Liver (tissue), 9 donors: ENCODE measurements around the gene RCN2. TPM values are rescaled to one million over a fixed set of nuclear protein-coding genes. Genes with fewer than 3 reads are reported as not detected.

Source experiments
- DNase-seq: peaks from one replicate; pipeline ENCODE4 v3.0.0-alpha.2; 2017; ENCODE audit warnings: low spot score
- H3K27ac ChIP-seq, 2 donors: one replicate each; pipeline ENCODE4 v1.7.0; 2013; ENCODE audit warnings: inconsistent platforms in 2 of 2, low read length in 2 of 2, control low read depth in 1 of 2, low read depth in 1 of 2, mild to moderate bottlenecking in 1 of 2
- H3K27me3 ChIP-seq, 4 donors: one replicate each; pipeline versions ENCODE4 v1.6.1 to v1.7.0; 2013; ENCODE audit warnings: low read length in 3 of 4, inconsistent platforms in 1 of 4, mild to moderate bottlenecking in 1 of 4, moderate library complexity in 1 of 4; ENCODE audit not compliant: control insufficient read depth in 4 of 4, insufficient read depth in 4 of 4
- H3K36me3 ChIP-seq, 4 donors: one replicate each; pipeline versions ENCODE4 v1.6.1 to v1.7.0; 2013; ENCODE audit warnings: low read length in 3 of 4, mild to moderate bottlenecking in 3 of 4, low read depth in 1 of 4, moderate library complexity in 1 of 4; ENCODE audit not compliant: control insufficient read depth in 4 of 4, insufficient read depth in 3 of 4
- H3K4me1 ChIP-seq, 4 donors: one replicate each; pipeline versions ENCODE4 v1.6.1 to v1.7.0; 2013; ENCODE audit warnings: low read length in 3 of 4, mild to moderate bottlenecking in 3 of 4, moderate library complexity in 1 of 4; ENCODE audit not compliant: control insufficient read depth in 4 of 4, insufficient read depth in 4 of 4
- H3K4me3 ChIP-seq, 3 donors: one replicate each; pipeline versions ENCODE4 v1.6.1 to v1.7.0; 2013; ENCODE audit warnings: low read length in 3 of 3, control low read depth in 1 of 3, low read depth in 1 of 3, mild to moderate bottlenecking in 1 of 3
- H3K9ac ChIP-seq, 2 donors: one replicate each; pipeline ENCODE4 v1.7.0; 2013; ENCODE audit warnings: low read length in 2 of 2, mild to moderate bottlenecking in 2 of 2, moderate library complexity in 2 of 2, control low read depth in 1 of 2, low read depth in 1 of 2
- H3K9me3 ChIP-seq, 4 donors: one replicate each; pipeline versions ENCODE4 v1.6.1 to v1.7.0; 2013; ENCODE audit warnings: low read length in 3 of 4; ENCODE audit not compliant: control insufficient read depth in 4 of 4
- CTCF ChIP-seq: fragments of 150-350 bp; IDR thresholded peaks from 2 replicates; pipeline ENCODE4 v1.5.1; 2017; ENCODE audit warnings: improper control_type of control experiment, low read depth, low read length; ENCODE audit not compliant: missing input control
- FOXA1 ChIP-seq: IDR thresholded peaks from 2 replicates; pipeline ENCODE4 v1.6.1; 2016; ENCODE audit warnings: antibody characterized with exemption
- FOXA2 ChIP-seq: IDR thresholded peaks from 2 replicates; pipeline ENCODE4 v1.6.1; 2016; ENCODE audit warnings: antibody characterized with exemption
- GABPA ChIP-seq, 2 donors: IDR thresholded peaks in 1 of 2; conservative IDR thresholded peaks in 1 of 2; 2 replicates each; pipeline ENCODE4 v1.6.1; 2016; ENCODE audit warnings: antibody characterized with exemption in 2 of 2, mild to moderate bottlenecking in 1 of 2, moderate library complexity in 1 of 2
- HNF4A ChIP-seq, 2 donors: conservative IDR thresholded peaks; 2 replicates each; pipeline ENCODE4 v1.6.1; 2016; ENCODE audit warnings: antibody characterized with exemption in 2 of 2, mild to moderate bottlenecking in 2 of 2
- HNF4G ChIP-seq: IDR thresholded peaks from 2 replicates; pipeline ENCODE4 v1.6.1; 2016; ENCODE audit warnings: antibody characterized with exemption
- JUND ChIP-seq, 2 donors: IDR thresholded peaks; 2 replicates each; pipeline ENCODE4 v1.6.1; 2016; ENCODE audit warnings: antibody characterized with exemption in 2 of 2
- RAD21 ChIP-seq, 2 donors: IDR thresholded peaks; 2 replicates each; pipeline ENCODE4 v1.6.1; 2016; ENCODE audit warnings: antibody characterized with exemption in 2 of 2, mild to moderate bottlenecking in 2 of 2
- TAF1 ChIP-seq: conservative IDR thresholded peaks from 2 replicates; pipeline ENCODE4 v1.6.1; 2016; ENCODE audit warnings: antibody characterized with exemption, mild to moderate bottlenecking
- YY1 ChIP-seq: IDR thresholded peaks from 2 replicates; pipeline ENCODE4 v1.6.1; 2016; ENCODE audit warnings: antibody characterized with exemption, mild to moderate bottlenecking
- WGBS: extraction: QIAGEN DNeasy Blood & Tissue Kit; methylation state at CpG from one replicate; pipeline ENCODE4 v1.1.7; 2013; 5-methylcytosine and 5-hydroxymethylcytosine counted together
- polyA plus RNA-seq, 2 donors: library from polyadenylated mRNA; stranded (reverse) in 1 of 2; unstranded in 1 of 2; fragments of 200-250 nt in 1 of 2; fragments of >200 nt in 1 of 2; fragmentation: Nextera tagmentation in 1 of 2; extraction: Ambion mirVana in 1 of 2; gene quantifications; one replicate each; pipeline versions ENCODE4 v1.2.1 to v1.2.3, GENCODE V29; 2013 to 2015
- total RNA-seq, 2 donors: library from RNA; depleted of rRNA; stranded (reverse); fragments of >200 nt; gene quantifications; one replicate each; pipeline ENCODE4 v1.2.3, GENCODE V29; 2014
- TF ChIP-seq, protein P1 (sequence below): IDR thresholded peaks from 2 replicates; pipeline ENCODE4 v1.6.1; 2016; ENCODE audit warnings: antibody characterized with exemption, mild to moderate bottlenecking
- TF ChIP-seq, protein P2 (sequence below): IDR thresholded peaks from 2 replicates; pipeline ENCODE4 v1.6.1; 2016; ENCODE audit warnings: antibody characterized with exemption
- TF ChIP-seq, protein P3 (sequence below): IDR thresholded peaks from 2 replicates; pipeline ENCODE4 v1.6.1; 2016; ENCODE audit warnings: antibody characterized with exemption
- TF ChIP-seq, protein P4 (sequence below): IDR thresholded peaks from 2 replicates; pipeline ENCODE4 v1.6.1; 2016; ENCODE audit warnings: antibody characterized with exemption
- donor health status: healthy.
- donor health status: healthy.
- donor health status: healthy.
- donor health status: healthy.
- donor health status: healthy.

The RCN2 gene
- total and polyA plus RNA-seq, 4 donors, result 8.7 to 28.2 (median 15.1) TPM

DNA sequence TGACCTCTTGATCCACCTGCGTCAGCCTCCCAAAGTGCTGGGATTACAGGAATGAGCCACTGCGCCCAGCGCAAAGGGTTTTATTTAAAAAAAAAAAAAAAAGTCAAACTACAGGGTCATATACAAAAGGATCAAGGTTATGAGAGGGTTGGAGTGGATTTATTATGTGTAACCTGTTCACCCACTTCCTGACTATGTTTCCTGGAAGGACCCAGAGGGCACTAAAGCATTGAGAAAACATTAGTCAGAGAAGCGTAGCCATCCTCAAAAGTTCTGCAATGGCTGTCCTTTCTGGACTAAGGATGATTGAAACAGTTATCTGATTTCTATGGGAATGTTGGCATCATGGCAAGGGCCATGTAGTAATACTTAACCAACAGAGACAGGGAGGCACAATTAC, 19.1 kb upstream of the RCN2 start:
- Histone ChIP-seq H3K9ac (no peak overlapping the region), H3K4me1 (no peaks in the 10 kb centered on the region), H3K27me3 (no peaks in the 10 kb centered on the region), H3K36me3 (no peaks in the 10 kb centered on the region), H3K9me3 (no peaks in the 10 kb centered on the region), H3K4me3 (no peak overlapping the region), H3K27ac (no peak overlapping the region)
- TF ChIP-seq GABPA (IDR thresholded peaks at IDR 0.05 in 1 of 2, conservative IDR thresholded peaks at IDR 0.05 in 1 of 2) (no peak), JUND (IDR thresholded peaks at IDR 0.05) (no peak), HNF4G (no peak), CTCF (no peak), FOXA2 (no peak), FOXA1 (no peak), RAD21 (IDR thresholded peaks at IDR 0.05) (no peak), HNF4A (conservative IDR thresholded peaks at IDR 0.05) (no peak), YY1 (no peak), TAF1 (no peak)
- TF ChIP-seq, protein P1, sequence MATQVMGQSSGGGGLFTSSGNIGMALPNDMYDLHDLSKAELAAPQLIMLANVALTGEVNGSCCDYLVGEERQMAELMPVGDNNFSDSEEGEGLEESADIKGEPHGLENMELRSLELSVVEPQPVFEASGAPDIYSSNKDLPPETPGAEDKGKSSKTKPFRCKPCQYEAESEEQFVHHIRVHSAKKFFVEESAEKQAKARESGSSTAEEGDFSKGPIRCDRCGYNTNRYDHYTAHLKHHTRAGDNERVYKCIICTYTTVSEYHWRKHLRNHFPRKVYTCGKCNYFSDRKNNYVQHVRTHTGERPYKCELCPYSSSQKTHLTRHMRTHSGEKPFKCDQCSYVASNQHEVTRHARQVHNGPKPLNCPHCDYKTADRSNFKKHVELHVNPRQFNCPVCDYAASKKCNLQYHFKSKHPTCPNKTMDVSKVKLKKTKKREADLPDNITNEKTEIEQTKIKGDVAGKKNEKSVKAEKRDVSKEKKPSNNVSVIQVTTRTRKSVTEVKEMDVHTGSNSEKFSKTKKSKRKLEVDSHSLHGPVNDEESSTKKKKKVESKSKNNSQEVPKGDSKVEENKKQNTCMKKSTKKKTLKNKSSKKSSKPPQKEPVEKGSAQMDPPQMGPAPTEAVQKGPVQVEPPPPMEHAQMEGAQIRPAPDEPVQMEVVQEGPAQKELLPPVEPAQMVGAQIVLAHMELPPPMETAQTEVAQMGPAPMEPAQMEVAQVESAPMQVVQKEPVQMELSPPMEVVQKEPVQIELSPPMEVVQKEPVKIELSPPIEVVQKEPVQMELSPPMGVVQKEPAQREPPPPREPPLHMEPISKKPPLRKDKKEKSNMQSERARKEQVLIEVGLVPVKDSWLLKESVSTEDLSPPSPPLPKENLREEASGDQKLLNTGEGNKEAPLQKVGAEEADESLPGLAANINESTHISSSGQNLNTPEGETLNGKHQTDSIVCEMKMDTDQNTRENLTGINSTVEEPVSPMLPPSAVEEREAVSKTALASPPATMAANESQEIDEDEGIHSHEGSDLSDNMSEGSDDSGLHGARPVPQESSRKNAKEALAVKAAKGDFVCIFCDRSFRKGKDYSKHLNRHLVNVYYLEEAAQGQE, result no peak
- TF ChIP-seq, protein P2, sequence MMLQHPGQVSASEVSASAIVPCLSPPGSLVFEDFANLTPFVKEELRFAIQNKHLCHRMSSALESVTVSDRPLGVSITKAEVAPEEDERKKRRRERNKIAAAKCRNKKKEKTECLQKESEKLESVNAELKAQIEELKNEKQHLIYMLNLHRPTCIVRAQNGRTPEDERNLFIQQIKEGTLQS, result no peak
- TF ChIP-seq, protein P3, sequence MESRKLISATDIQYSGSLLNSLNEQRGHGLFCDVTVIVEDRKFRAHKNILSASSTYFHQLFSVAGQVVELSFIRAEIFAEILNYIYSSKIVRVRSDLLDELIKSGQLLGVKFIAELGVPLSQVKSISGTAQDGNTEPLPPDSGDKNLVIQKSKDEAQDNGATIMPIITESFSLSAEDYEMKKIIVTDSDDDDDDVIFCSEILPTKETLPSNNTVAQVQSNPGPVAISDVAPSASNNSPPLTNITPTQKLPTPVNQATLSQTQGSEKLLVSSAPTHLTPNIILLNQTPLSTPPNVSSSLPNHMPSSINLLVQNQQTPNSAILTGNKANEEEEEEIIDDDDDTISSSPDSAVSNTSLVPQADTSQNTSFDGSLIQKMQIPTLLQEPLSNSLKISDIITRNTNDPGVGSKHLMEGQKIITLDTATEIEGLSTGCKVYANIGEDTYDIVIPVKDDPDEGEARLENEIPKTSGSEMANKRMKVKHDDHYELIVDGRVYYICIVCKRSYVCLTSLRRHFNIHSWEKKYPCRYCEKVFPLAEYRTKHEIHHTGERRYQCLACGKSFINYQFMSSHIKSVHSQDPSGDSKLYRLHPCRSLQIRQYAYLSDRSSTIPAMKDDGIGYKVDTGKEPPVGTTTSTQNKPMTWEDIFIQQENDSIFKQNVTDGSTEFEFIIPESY, result no peak
- TF ChIP-seq, protein P4, sequence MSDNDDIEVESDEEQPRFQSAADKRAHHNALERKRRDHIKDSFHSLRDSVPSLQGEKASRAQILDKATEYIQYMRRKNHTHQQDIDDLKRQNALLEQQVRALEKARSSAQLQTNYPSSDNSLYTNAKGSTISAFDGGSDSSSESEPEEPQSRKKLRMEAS, result no peak
- WGBS, result 85% methylated on average over 4 of the region's 4 CpGs
- no peak for DNase-seq

DNA sequence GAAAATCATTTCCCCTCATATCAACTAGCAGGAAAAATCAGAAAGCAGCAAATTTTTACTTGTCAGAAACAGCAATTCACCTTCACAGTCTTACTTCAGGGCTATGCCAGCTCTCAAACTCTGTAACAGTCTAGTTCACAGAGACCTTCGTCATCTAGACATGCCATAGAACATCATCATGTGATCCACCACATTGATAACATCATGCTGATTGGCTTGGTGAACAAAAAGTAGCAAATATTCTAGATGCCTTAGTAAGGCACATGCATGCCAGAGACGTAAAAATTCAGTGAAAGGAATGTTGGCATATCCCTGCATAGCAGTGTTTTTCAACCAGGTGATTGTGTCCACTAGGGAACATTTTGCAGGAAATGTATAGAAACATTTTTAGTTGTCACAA, 17.8 kb upstream of the RCN2 start:
- Histone ChIP-seq H3K27me3 (no peaks in the 10 kb centered on the region), H3K4me1 (no peaks in the 10 kb centered on the region), H3K27ac (no peak overlapping the region), H3K9me3 (no peaks in the 10 kb centered on the region), H3K4me3 (no peak overlapping the region), H3K36me3 (no peaks in the 10 kb centered on the region), H3K9ac (no peak overlapping the region)
- no peak for TF ChIP-seq YY1
- TF ChIP-seq FOXA1, result no peak
- TF ChIP-seq, protein P2, result no peak
- TF ChIP-seq HNF4A (conservative IDR thresholded peaks at IDR 0.05), result no peak
- 84% methylated on average over 2 of the region's 2 CpGs for WGBS
- DNase-seq, result no peak
